HG03457 (cell line): ENCODE results near the gene CCDC187.
"Not testable (repeated sequence)": the region's sequence is repeated elsewhere in the genome, so short reads cannot be mapped to it uniquely, and the experiment has no call there.

ENCODE experiments used
- ATAC-seq: cut with Tn5 transposase; IDR thresholded peaks from one replicate; pipeline ENCODE4 v1.9.1; 2021; ENCODE audit warnings: moderate number of reproducible peaks; ENCODE audit not compliant: unreplicated experiment

The CCDC187 gene

GRCh38 chr9:136244969-136245218 is 59.0 kb downstream of the CCDC187 start:
- ATAC-seq = no peak

- ATAC-seq = no peak
These were observed 59.5 kb downstream of the CCDC187 start for GRCh38 chr9:136244122-136244968.

GRCh38 chr9:136243631-136244030 is 60.3 kb downstream of the CCDC187 start:
- no peak for ATAC-seq

- no peak for ATAC-seq
These were observed 60.9 kb downstream of the CCDC187 start for GRCh38 chr9:136242918-136243525.

- no peak for ATAC-seq
These were observed 61.6 kb downstream of the CCDC187 start for GRCh38 chr9:136242248-136242647.

- ATAC-seq = no peak
These were observed 62.4 kb downstream of the CCDC187 start for GRCh38 chr9:136241542-136241941.

- no peak for ATAC-seq
These were observed 63.0 kb downstream of the CCDC187 start for GRCh38 chr9:136240941-136241340.

GRCh38 chr9:136239983-136240330 is 63.9 kb downstream of the CCDC187 start:
- no peak for ATAC-seq

- no peak for ATAC-seq
These were observed 64.5 kb downstream of the CCDC187 start for GRCh38 chr9:136239135-136239982.

GRCh38 chr9:136238342-136238732 is 65.6 kb downstream of the CCDC187 start:
- ATAC-seq = no peak

GRCh38 chr9:136237486-136238341 is 66.2 kb downstream of the CCDC187 start:
- ATAC-seq = no peak

GRCh38 chr9:136236471-136237410 is 67.2 kb downstream of the CCDC187 start:
- ATAC-seq = not testable (repeated sequence)

GRCh38 chr9:136235709-136236455 is 68.0 kb downstream of the CCDC187 start:
- ATAC-seq = no peak

- no peak for ATAC-seq
These were observed 68.7 kb downstream of the CCDC187 start for GRCh38 chr9:136235171-136235570.

GRCh38 chr9:136234597-136234996 is 69.3 kb downstream of the CCDC187 start:
- no peak for ATAC-seq

- ATAC-seq = no peak
These were observed 70.0 kb downstream of the CCDC187 start for GRCh38 chr9:136233868-136234267.

- no peak for ATAC-seq
These were observed 70.5 kb downstream of the CCDC187 start for GRCh38 chr9:136233411-136233810.

- no peak for ATAC-seq
These were observed 70.9 kb downstream of the CCDC187 start for GRCh38 chr9:136232969-136233368.
